ENCODE measurements around the gene PKIB. TPM values are rescaled to one million over a fixed set of nuclear protein-coding genes. Genes with fewer than 3 reads are reported as not detected.

PKIB gene
- total and polyA plus RNA-seq, 2 of the 4 experiments (the other 2 are of a cell fraction): 6.3 to 13.1 TPM

GRCh38 chr6:122692807-122693580 is 82.8 kb downstream of the PKIB start:
- no peak overlapping the region for H2AFZ ChIP-seq (replicated peaks; ENCODE audit: low read length, poor library complexity)
- no peak overlapping the region for H4K5ac ChIP-seq (ENCODE audit: low read depth, low read length)
- peaks cover 7% of the 10 kb centered on the region for H3K4me1 ChIP-seq (ENCODE audit: control insufficient read depth, insufficient read depth, low read length)
- no peak overlapping the region for H3K4me2 ChIP-seq (ENCODE audit: low read depth, low read length)
- no peak overlapping the region for H3K18ac ChIP-seq (ENCODE audit: low read depth, low read length)
- POLR2A ChIA-PET (ENCODE audit: unreplicated experiment): no interaction called here
- H2AK5ac ChIP-seq (ENCODE audit: low read depth, low read length): no peak overlapping the region
- H4K20me1 ChIP-seq (ENCODE audit: insufficient read depth, low read length): no peaks in the 10 kb centered on the region
- no peak overlapping the region for H3K56ac ChIP-seq (ENCODE audit: extremely low read depth, insufficient read depth, low read length)
- peaks cover 8% of the 10 kb centered on the region for H3K9me1 ChIP-seq (ENCODE audit: insufficient read depth, low read length)
- no peak for DNase-seq
- H2BK5ac ChIP-seq (ENCODE audit: low read depth, low read length, poor library complexity, severe bottlenecking): no peak overlapping the region
- H3K4me3 ChIP-seq (ENCODE audit: insufficient read depth, low read depth, low read length): no peak overlapping the region
- BruUV-seq (replicated peaks): no TSS peak
- no peaks in the 10 kb centered on the region for H3K9me3 ChIP-seq (ENCODE audit: control insufficient read depth, insufficient read depth, low read length)
- no peaks in the 10 kb centered on the region for H3K27me3 ChIP-seq (ENCODE audit: control insufficient read depth, insufficient read depth, low read length)
- no peak for ATAC-seq (ENCODE audit: low read depth)
- no peaks in the 10 kb centered on the region for H3K36me3 ChIP-seq (ENCODE audit: control insufficient read depth, insufficient read depth, low read length)
- no peak overlapping the region for H4K91ac ChIP-seq (ENCODE audit: insufficient read depth, low read depth, low read length)
- dilution Hi-C loops (cut with HindIII; ENCODE audit: low sequenced_read_pairs, unreplicated experiment) (no loop called here), in situ Hi-C loops (cut with MboI; ENCODE audit: low sequenced_read_pairs) (no loop called here), intact Hi-C loops (cut with micrococcal nuclease) (no loop called here)
- no peak overlapping the region for H3K23ac ChIP-seq (ENCODE audit: low read depth, low read length)
- no peak overlapping the region for H2BK120ac ChIP-seq (ENCODE audit: low read depth, low read length)
- no peak overlapping the region; the same call in 1 of the 2 replicates for H2BK20ac ChIP-seq (ENCODE audit: low read depth, low read length)
- H2BK15ac ChIP-seq (ENCODE audit: low read depth, low read length): no peak overlapping the region
- no peak overlapping the region for H4K8ac ChIP-seq (ENCODE audit: low read depth in 2 of 2, low read length in 2 of 2)
- no peak overlapping the region for H2AK9ac ChIP-seq (replicated peaks; ENCODE audit: low read depth, low read length, poor library complexity)
- H3K14ac ChIP-seq (replicated peaks; ENCODE audit: low read depth, low read length): no peak overlapping the region
- WGBS, 2 experiments (ENCODE audit: extremely low coverage in 2 of 2, insufficient read length in 1 of 2): no CpG with 5 or more reads among the region's 4 CpGs
- CTCF ChIA-PET: no interaction called here
- H3K79me1 ChIP-seq (ENCODE audit: low read depth in 1 of 2, low read length in 2 of 2): peaks cover 0 to 4% of the 10 kb centered on the region in 2 experiments; a peak in 1 of 4 replicates
- H3K9ac ChIP-seq (ENCODE audit: low read depth, low read length): no peak overlapping the region
- H3K27ac ChIP-seq (ENCODE audit: insufficient read depth, low read length): no peak overlapping the region
- TF ChIP-seq USF2 (IDR thresholded peaks at IDR 0.05; ENCODE audit: low read depth, low read length) (no peak), MAFK (IDR thresholded peaks at IDR 0.05; ENCODE audit: low read depth, low read length) (peak; percentile 90), RFX5 (IDR thresholded peaks at IDR 0.05; ENCODE audit: low read depth, low read length) (no peak)
- no peak overlapping the region for H3K4ac ChIP-seq (ENCODE audit: low read depth, low read length)

Data from IMR-90 (cell line).